GM12878 (cell line): Measurements from ENCODE around the gene MAVS. TPM values are rescaled to one million over a fixed set of nuclear protein-coding genes. Genes with fewer than 3 reads are reported as not detected.

Experiments
- ATAC-seq: fragments of 200-7000 bp; cut with Tn5 transposase; 3 replicates; pipeline ENCODE4 v1.9.1; 2020; ENCODE audit warnings: mild to moderate bottlenecking, moderate library complexity
- BruUV-seq: library from RNA; stranded (reverse); fragments of 400-500 nt; replicated peaks from 2 replicates; lab custom pipeline; 2021; lab: Mats Ljungman, UMichigan
- CTCF ChIA-PET: fragments of 300-600 bp; sonication (Branson Sonifier 250); formaldehyde crosslinking; extraction: SDS; loops from one replicate; lab custom pipeline; 2021; ENCODE audit warnings: inconsistent platforms; lab: Yijun Ruan, JAX
- POLR2A ChIA-PET: fragments of 350-600 bp; formaldehyde crosslinking; extraction: SDS; loops from one replicate; lab custom pipeline; 2021; ENCODE audit warnings: inconsistent platforms; lab: Charles Lee
- RAD21 ChIA-PET: fragments of 300-600 bp; sonication (Branson Sonifier 250); formaldehyde crosslinking; loops from one replicate; lab custom pipeline; 2023; ENCODE audit warnings: antibody characterized with exemption; ENCODE audit not compliant: unreplicated experiment; lab: Charles Lee
- SMC1A ChIA-PET: fragments of 300-600 bp; sonication (Branson Sonifier 250); formaldehyde crosslinking; loops from one replicate; lab custom pipeline; 2023; ENCODE audit not compliant: unreplicated experiment, uncharacterized antibody; lab: Charles Lee
- DNase-seq: peaks from one replicate; pipeline ENCODE4 v3.0.0-alpha.2; 2011; ENCODE audit warnings: low read depth, low spot score
- FAIRE-seq: peaks from 3 replicates; lab custom pipeline; 2011; peaks lifted over from hg19 to GRCh38; lab: Jason Lieb, UNC
- H2AFZ ChIP-seq: 2 replicates; pipeline ENCODE4 v1.6.0; 2011; ENCODE audit warnings: low read depth, low read length, control low read depth; ENCODE audit not compliant: control insufficient read depth
- H3K27ac ChIP-seq: 2 replicates; pipeline ENCODE4 v1.5.1; 2011; ENCODE audit warnings: control low read depth; ENCODE audit not compliant: control insufficient read depth, insufficient read depth
- H3K27me3 ChIP-seq, 2 experiments: replicated peaks in 1 of 2; 2 replicates each; pipeline versions ENCODE4 v1.6.0 to v1.6.1; 2011; ENCODE audit warnings: low read length in 1 of 2; ENCODE audit not compliant: control insufficient read depth in 2 of 2, insufficient read depth in 2 of 2
- H3K36me3 ChIP-seq, 2 experiments: 2 replicates each; pipeline ENCODE4 v1.5.1; 2011; ENCODE audit warnings: low read length in 1 of 2; ENCODE audit not compliant: control insufficient read depth in 2 of 2, insufficient read depth in 2 of 2
- H3K4me1 ChIP-seq: 2 replicates; pipeline ENCODE4 v1.6.1; 2011; ENCODE audit warnings: mild to moderate bottlenecking, low read length, moderate library complexity, mixed read lengths; ENCODE audit not compliant: control insufficient read depth, insufficient read depth
- H3K4me2 ChIP-seq: 2 replicates; pipeline ENCODE4 v1.6.0; 2011; ENCODE audit warnings: control low read depth; ENCODE audit not compliant: control insufficient read depth, insufficient read depth
- H3K4me3 ChIP-seq: fragments of 200-600 bp; sonication (generic); 2 replicates; pipeline ENCODE4 v1.5.1; 2016
- H3K79me2 ChIP-seq: 2 replicates; pipeline ENCODE4 v1.6.0; 2011; ENCODE audit warnings: low read length; ENCODE audit not compliant: control insufficient read depth, insufficient read depth
- H3K9ac ChIP-seq: 2 replicates; pipeline ENCODE4 v1.8.0; 2011; ENCODE audit warnings: low read length, control low read depth, mixed read lengths; ENCODE audit not compliant: control insufficient read depth, insufficient read depth
- H3K9me3 ChIP-seq: replicated peaks from 3 replicates; pipeline ENCODE4 v1.5.1; 2011; ENCODE audit warnings: mild to moderate bottlenecking, low read length; ENCODE audit not compliant: control insufficient read depth, insufficient read depth
- H4K20me1 ChIP-seq: 2 replicates; pipeline ENCODE4 v1.6.0; 2011; ENCODE audit not compliant: control insufficient read depth, insufficient read depth
- KLF5 ChIP-seq: fragments of 450-650 bp; IDR thresholded peaks from 2 replicates; pipeline ENCODE4 v1.6.1; 2014; ENCODE audit warnings: mild to moderate bottlenecking; ENCODE audit not compliant: partially characterized antibody
- POLR2A ChIP-seq: IDR thresholded peaks from 2 replicates; pipeline ENCODE4 v1.6.1; 2011; ENCODE audit warnings: low read depth, mild to moderate bottlenecking, low read length
- POLR2AphosphoS5 ChIP-seq: IDR thresholded peaks from 2 replicates; pipeline ENCODE4 v1.6.1; 2011; ENCODE audit warnings: mild to moderate bottlenecking, low read length, inconsistent platforms
- SMAD1 ChIP-seq: fragments of 450-650 bp; IDR thresholded peaks from 2 replicates; pipeline ENCODE4 v1.6.1; 2018; ENCODE audit warnings: mild to moderate bottlenecking, low read depth; ENCODE audit not compliant: partially characterized antibody
- SPI1 ChIP-seq: IDR thresholded peaks from 2 replicates; pipeline ENCODE4 v1.6.1; 2011; ENCODE audit warnings: low read depth, mild to moderate bottlenecking, low read length, moderate library complexity, borderline replicate concordance; ENCODE audit not compliant: insufficient read depth
- TCF3 ChIP-seq: IDR thresholded peaks from 2 replicates; pipeline ENCODE4 v1.6.1; 2012; ENCODE audit warnings: low read depth, mild to moderate bottlenecking, low read length, borderline replicate concordance; ENCODE audit not compliant: insufficient read depth
- ZNF384 ChIP-seq: IDR thresholded peaks from 2 replicates; pipeline ENCODE4 v1.6.1; 2012; ENCODE audit warnings: low read depth, mild to moderate bottlenecking, low read length, improper control_type of control experiment, borderline replicate concordance
- WGBS: methylation state at CpG from one replicate; pipeline ENCODE4 v1.1.6; 2016; ENCODE audit warnings: low lambda C conversion rate; ENCODE audit not compliant: insufficient replicate concordance, insufficient coverage; ENCODE audit errors: missing lambda C conversion rate; 5-methylcytosine and 5-hydroxymethylcytosine counted together
- in situ Hi-C: fragments of 300-500 bp; cut with MboI; formaldehyde crosslinking; loops from 9 replicates; pipeline ENCODE4 v1.14.3; 2018; ENCODE audit warnings: mixed read lengths
- intact Hi-C: fragments of 100-400 bp; cut with micrococcal nuclease; formaldehyde crosslinking; loops from one replicate; pipeline ENCODE4 v1.14.2; 2022; ENCODE audit not compliant: unreplicated experiment
- polyA plus RNA-seq, 11 experiments: library from polyadenylated mRNA; depleted of rRNA in 4 of 11; unstranded in 6 of 11; stranded (reverse) in 5 of 11; fragments of >200 nt; fragmentation: Nextera tagmentation in 4 of 11; fragmentation: Illumina TruSeq in 1 of 11; extraction: Ambion mirVana in 4 of 11; extraction: Trizol in 1 of 11; gene quantifications; 1 replicate in 1 of 11; 2 replicates in 10 of 11; pipeline versions ENCODE4 v1.2.1 to v1.2.3, GENCODE V29; 2011 to 2016; ENCODE audit warnings: inconsistent platforms in 2 of 11, missing spikeins in 2 of 11, low read depth in 1 of 11
- total RNA-seq, 4 experiments: library from RNA; depleted of rRNA in 3 of 4; stranded (reverse); fragments of >200 nt in 3 of 4; fragmentation: Illumina TruSeq in 1 of 4; extraction: Trizol in 1 of 4; gene quantifications; 2 replicates each; pipeline versions ENCODE4 v1.2.1 to v1.2.3, GENCODE V29; 2013 to 2021
- TF ChIP-seq, protein P1 (sequence below): fragments of 150-350 bp; IDR thresholded peaks from 2 replicates; pipeline ENCODE4 v1.6.1; 2014; ENCODE audit warnings: mild to moderate bottlenecking, low read depth, low read length

The MAVS gene
- total and polyA plus RNA-seq, 10 of the 15 experiments (the other 5 are each of a cell fraction or from before 2014, with no cell fraction given) = 1.6 to 25.2 (median 12.6) TPM

DNA sequence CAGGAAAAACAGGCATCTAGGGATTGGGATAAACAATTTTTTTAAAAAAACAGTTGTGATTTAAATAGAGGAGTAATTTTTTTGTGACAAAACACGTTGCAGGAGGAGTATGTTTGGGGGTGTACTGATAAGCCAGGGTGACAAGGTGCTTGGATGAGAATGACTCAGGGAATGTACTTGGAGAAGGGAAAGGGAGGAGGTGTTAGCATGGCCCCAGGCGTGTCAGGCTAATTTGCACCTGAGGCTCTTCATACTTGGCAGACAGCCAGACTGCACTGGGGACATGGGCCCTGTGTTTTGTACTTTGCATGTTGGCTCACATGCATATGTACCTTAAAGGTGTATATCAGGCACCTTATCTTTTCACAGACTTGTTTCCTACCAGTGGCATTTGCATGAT is 65.3 kb downstream of the MAVS start:
- CTCF ChIA-PET = no interaction called here
- Histone ChIP-seq H3K9ac (no peak overlapping the region), H3K4me3 (no peak overlapping the region), H3K4me1 (peaks cover 26% of the 10 kb centered on the region), H3K27me3 (no peaks in the 10 kb centered on the region), H4K20me1 (peaks cover 10% of the 10 kb centered on the region), H3K36me3 (peaks cover 18 to 47% of the 10 kb centered on the region in 2 experiments), H3K79me2 (peaks cover 65% of the 10 kb centered on the region), H2AFZ (no peak overlapping the region), H3K27ac (no peak overlapping the region), H3K9me3 (no peaks in the 10 kb centered on the region), H3K4me2 (no peak overlapping the region)
- FAIRE-seq = no peak
- 88% methylated on average over 2 of the region's 2 CpGs for WGBS
- TF ChIP-seq POLR2AphosphoS5 = peak; percentile 69
- no peak for TF ChIP-seq ZNF384
- TF ChIP-seq, protein P1, sequence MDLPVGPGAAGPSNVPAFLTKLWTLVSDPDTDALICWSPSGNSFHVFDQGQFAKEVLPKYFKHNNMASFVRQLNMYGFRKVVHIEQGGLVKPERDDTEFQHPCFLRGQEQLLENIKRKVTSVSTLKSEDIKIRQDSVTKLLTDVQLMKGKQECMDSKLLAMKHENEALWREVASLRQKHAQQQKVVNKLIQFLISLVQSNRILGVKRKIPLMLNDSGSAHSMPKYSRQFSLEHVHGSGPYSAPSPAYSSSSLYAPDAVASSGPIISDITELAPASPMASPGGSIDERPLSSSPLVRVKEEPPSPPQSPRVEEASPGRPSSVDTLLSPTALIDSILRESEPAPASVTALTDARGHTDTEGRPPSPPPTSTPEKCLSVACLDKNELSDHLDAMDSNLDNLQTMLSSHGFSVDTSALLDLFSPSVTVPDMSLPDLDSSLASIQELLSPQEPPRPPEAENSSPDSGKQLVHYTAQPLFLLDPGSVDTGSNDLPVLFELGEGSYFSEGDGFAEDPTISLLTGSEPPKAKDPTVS = no peak
- no peak for TF ChIP-seq TCF3
- no peak for TF ChIP-seq KLF5
- no peak for TF ChIP-seq SPI1
- TF ChIP-seq SMAD1 = peak; percentile 72
- 0 out of 2 replicates have a peak, but pooled peaks have one; percentile 21 for TF ChIP-seq POLR2A
- in situ Hi-C loops (no loop called here), intact Hi-C loops (no loop called here)
- ATAC-seq = no peak
- TSS peak; percentile 38 for BruUV-seq
- POLR2A ChIA-PET = interaction anchor here (0.7 kb wide), 1 partner anchor 11 kb away, joined by 3 read pairs; no protein-coding TSS in a partner anchor
- SMC1A ChIA-PET = interaction anchor here (1.2 to 2.8 kb wide), 2 partner anchors 10 to 19 kb away, joined by 3 to 17 read pairs; no protein-coding TSS in a partner anchor
- RAD21 ChIA-PET = no interaction called here
- no peak for DNase-seq
